Measurements from ENCODE around the gene CPT1A.

CPT1A gene

DNA sequence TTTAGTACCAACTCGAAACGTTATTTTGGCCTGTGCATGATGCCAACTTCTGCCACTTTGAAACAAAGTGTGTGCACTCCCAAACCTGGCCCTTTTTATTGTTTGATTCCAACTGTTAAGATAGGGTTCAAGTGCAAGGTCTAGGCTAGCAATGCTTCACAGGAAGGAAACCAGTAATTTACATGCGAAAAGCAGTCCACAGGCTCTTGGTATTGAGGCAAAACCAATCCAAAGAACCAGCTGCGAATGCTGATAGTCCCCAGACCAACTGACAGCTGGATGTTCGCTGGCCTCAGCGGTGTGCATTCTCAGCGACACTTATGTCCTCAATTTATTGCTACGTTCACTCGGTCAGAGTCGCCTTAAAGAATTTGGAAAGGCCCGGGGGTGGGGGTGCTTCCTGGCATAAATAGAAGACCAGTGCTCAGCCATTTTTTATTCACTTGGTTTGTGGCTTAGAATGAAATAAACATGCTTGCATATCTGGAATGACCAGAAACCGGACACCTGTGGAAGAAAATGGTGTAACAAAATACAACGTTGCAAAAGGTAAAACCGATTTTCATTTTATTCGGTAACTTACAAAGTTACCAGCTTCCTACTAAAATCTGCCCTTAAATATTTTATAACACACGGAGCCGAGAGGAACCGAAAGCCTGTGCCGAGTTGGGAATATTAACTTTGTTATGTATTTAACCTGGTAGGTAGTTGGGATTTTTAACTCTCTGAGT lies 1.6 kb downstream of the CPT1A start:
- TF ChIP-seq, protein P1, sequence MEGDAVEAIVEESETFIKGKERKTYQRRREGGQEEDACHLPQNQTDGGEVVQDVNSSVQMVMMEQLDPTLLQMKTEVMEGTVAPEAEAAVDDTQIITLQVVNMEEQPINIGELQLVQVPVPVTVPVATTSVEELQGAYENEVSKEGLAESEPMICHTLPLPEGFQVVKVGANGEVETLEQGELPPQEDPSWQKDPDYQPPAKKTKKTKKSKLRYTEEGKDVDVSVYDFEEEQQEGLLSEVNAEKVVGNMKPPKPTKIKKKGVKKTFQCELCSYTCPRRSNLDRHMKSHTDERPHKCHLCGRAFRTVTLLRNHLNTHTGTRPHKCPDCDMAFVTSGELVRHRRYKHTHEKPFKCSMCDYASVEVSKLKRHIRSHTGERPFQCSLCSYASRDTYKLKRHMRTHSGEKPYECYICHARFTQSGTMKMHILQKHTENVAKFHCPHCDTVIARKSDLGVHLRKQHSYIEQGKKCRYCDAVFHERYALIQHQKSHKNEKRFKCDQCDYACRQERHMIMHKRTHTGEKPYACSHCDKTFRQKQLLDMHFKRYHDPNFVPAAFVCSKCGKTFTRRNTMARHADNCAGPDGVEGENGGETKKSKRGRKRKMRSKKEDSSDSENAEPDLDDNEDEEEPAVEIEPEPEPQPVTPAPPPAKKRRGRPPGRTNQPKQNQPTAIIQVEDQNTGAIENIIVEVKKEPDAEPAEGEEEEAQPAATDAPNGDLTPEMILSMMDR (IDR thresholded peaks at IDR 0.05; ENCODE audit: borderline replicate concordance, control extremely low read depth, extremely low read depth, insufficient read depth, missing control alignments): no peak
- in situ Hi-C loops (cut with MboI; ENCODE audit: low sequenced_read_pairs, unreplicated experiment): no loop called here
- no peak for DNase-seq (ENCODE audit: low spot score)

DNA sequence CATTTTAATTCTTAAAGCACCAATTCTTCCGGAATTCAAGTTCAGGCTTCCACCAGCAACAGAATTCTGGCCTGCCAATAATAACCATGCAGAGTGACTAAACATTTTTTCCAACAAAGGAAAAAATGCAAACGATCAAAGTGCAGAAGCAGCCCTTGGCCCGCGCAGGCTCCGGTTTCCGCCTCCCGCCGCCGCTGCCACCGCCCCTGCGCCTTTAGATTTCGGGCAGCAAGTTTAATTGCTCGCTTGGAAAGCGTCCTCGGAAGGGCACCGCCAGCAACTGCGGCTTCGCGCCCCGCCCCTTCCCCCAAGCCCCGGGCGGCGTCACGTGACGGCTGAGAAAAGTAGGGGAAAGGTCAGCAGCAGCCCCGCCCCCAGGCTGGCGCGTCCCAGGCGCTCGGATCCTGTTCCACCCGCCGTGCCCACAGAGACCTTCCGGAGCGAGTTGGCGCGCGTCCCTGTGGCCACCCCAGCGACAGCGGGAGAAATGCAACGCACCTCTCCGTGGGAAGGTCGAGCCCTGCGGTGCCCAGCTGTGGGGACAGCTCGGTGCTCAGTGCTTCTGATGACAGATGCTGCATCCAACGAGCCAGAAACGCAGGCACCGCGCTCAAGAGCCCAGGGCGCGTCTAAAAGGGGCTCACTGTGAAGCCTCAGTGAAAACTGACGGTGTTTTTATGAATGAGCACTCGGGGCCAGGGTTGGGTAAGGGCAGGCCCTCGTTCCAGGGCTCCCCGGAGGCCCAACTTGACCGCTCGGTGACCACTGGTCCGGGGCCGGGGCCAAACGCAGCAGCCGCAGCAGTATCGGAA lies 2.5 kb downstream of the CPT1A start:
- peak; percentile 92 for DNase-seq (ENCODE audit: low spot score)
- in situ Hi-C loops (cut with MboI; ENCODE audit: low sequenced_read_pairs, unreplicated experiment): no loop called here
- TF ChIP-seq, protein P1 (IDR thresholded peaks at IDR 0.05; ENCODE audit: borderline replicate concordance, control extremely low read depth, extremely low read depth, insufficient read depth, missing control alignments): no peak

DNA sequence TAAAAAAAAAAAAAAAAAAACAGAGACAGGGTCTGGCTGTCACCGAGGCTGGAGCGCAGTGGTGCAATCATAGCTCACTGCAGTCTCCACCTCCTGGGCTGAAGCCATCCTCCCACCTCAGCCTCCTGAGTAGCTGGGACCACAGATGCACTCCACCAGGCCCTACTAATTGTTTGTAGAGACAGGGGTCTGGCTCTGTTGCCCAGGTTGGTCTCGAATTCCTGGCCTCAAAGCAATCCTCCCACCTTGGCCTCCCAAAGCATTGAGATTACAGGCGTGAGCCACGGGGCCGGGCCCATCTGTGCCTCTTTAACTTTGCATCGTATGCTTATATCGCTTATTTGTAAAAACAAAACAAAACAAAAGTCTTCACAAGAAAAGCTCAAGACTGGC lies 3.1 kb downstream of the CPT1A start:
- TF ChIP-seq, protein P1 (IDR thresholded peaks at IDR 0.05; ENCODE audit: borderline replicate concordance, control extremely low read depth, extremely low read depth, insufficient read depth, missing control alignments): no peak
- no peak for DNase-seq (ENCODE audit: low spot score)
- in situ Hi-C loops (cut with MboI; ENCODE audit: low sequenced_read_pairs, unreplicated experiment): no loop called here

DNA sequence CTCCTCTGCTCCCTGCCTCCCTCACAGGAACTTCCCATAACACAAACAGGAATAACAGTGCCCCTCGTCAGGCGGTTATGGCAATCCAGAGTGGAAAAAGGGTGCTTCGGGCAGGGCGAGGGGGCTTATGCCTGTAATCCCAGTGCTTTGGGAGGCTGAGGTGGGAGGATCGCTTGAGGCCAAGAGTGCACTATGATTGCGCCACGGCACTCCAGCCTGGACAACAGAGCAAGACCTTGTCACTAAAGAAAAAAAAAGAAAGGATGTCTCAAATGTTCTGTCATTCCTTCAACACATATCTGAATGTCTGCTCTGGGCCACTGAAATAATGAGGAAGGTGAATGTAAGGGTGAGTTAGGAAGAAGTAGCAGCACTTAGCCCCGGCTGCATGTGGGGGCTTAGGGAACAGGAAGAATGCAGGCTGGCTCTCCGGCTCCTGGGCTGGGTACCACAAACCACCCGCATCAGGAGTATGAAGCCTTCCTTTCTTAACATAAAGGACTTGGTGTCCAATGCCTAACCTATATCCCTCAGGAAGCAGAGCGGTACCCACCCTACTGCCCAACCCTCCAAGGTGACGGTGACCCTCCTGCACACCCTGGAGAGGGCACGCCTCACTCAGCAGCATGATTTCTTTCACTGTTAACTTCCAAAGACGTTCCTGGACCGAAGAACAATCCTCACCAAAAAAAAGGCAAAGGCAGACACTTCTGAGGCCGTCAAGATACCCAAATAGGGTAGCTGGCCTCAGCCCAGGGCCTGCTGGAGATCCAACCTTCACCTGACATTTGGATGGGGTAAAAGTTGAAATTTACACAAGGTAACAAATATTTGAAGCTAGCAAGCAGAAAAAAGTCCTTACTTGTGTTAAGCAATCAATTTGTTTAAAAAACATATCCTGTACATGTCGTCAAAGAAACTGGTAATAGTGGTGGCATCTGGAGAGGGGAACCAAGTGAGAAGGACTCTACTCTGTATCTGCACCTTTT lies 3.8 kb downstream of the CPT1A start:
- no peak for DNase-seq (ENCODE audit: low spot score)
- TF ChIP-seq, protein P1 (IDR thresholded peaks at IDR 0.05; ENCODE audit: borderline replicate concordance, control extremely low read depth, extremely low read depth, insufficient read depth, missing control alignments): no peak
- in situ Hi-C loops (cut with MboI; ENCODE audit: low sequenced_read_pairs, unreplicated experiment): no loop called here

DNA sequence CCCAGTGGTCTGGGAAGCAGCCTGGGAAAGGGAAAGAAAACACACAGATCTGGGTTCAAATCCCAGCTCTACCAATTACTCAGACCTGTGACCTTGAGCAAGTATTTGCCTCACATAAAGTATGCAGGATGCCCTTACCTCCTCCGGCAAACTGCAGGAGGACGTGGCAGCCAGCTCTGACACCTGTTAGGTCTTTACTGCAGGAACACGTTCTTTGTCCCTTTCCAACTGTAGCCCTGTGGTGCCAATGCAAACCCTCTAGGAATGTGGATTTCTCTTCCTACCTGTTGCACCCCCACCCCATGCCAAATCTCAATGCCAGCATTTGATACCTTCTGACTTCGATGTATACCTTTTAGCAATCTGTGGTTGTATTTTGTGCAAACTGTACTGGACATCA lies 6.0 kb downstream of the CPT1A start:
- in situ Hi-C loops (cut with MboI; ENCODE audit: low sequenced_read_pairs, unreplicated experiment): no loop called here
- TF ChIP-seq, protein P1 (IDR thresholded peaks at IDR 0.05; ENCODE audit: borderline replicate concordance, control extremely low read depth, extremely low read depth, insufficient read depth, missing control alignments): no peak
- DNase-seq (ENCODE audit: low spot score): no peak

DNA sequence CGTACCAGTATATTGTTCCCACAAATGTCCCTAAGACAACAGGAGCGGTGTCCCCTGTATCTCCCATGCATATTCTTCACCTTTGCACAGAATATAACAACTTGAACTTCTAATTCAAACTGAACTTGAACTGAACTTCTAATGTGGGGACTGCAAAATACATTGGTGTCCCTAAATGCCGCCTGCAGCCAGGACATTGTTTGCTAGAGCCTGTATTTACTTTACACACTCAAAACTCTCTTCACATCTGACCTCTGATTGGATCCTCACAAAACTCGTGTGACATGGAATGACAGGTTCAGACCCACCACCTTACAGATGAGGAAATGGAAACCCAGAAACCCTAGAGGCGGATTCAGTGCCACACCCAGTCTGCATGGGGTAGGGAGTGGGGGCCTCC lies 6.4 kb downstream of the CPT1A start:
- no peak for DNase-seq (ENCODE audit: low spot score)
- TF ChIP-seq, protein P1 (IDR thresholded peaks at IDR 0.05; ENCODE audit: borderline replicate concordance, control extremely low read depth, extremely low read depth, insufficient read depth, missing control alignments): no peak
- in situ Hi-C loops (cut with MboI; ENCODE audit: low sequenced_read_pairs, unreplicated experiment): no loop called here
